Measurements from ENCODE around the gene SORCS2.

SORCS2 gene

DNA sequence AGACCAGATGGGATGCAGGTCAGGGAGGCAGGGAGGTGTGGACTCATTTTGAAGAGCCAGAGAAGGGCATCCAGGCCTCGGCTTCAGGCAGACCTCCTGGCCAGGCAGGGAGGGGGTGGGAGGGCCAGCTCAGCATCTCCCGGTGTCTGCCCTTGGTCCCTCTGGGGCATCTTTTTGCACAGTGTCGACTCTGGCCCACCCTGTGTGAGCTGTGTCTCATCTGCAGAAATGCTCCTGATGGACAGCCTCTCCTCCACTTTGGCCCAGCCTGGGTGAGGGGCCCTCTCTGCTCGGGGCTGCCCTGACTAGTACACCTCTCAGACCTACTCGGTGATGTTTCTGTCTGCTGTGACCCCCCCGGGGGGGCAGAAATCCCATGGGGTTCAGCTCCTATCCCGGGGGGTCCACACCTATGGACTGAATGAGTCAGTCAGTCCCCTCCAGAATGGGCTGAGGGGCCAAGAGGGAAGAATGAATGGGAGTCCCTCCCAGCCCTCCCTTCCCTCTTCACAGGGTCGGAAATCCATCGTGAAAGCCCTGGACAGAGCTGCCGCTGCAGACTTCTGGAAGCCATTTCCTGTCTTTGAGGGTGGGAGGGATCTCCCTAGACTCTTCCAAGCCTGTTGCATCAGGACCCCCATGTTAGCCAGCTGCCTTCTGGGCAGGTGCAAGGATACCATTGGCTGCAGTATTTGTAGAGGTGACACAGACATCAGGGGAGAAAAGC lies 439.1 kb downstream of the SORCS2 start:
- no peak for DNase-seq

DNA sequence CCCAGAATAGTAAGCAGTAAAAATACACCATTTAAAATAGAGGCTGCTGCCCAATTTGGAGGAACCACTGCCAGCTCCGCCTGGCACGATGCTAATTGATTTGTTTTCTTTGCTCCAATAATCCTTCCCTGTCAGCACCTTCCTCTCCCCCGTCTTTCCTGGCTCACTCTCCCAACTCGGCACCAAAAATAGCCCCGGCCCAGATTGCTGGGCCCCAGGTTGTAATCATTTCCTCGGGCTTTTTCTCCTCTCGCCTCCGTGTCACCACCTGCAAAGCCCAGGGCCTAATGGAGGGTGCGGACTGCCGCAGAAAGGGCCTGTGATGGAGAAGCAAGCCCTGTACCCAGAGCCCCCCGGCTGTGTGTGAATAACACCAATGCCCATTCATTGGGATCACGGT lies 440.0 kb downstream of the SORCS2 start:
- no peak for DNase-seq

DNA sequence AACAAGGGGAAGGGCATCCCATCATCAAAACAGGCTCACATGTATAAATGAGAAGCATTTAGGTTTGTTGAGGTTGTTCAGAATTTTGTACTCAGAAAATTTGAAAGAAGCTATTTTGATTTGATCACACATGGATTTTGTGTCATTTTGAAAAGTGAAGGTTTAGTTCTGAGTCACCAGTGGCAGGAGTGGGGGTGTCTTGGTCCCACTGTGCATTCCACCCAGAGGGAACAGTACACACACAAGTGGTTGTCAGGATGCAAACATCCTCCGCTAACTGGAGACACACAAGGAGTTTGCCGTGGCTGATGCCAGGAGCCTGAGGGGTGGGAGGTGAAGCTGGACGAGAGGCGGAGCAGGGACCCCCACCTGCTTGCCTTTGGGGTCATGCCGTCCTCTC lies 440.6 kb downstream of the SORCS2 start:
- no peak for DNase-seq

DNA sequence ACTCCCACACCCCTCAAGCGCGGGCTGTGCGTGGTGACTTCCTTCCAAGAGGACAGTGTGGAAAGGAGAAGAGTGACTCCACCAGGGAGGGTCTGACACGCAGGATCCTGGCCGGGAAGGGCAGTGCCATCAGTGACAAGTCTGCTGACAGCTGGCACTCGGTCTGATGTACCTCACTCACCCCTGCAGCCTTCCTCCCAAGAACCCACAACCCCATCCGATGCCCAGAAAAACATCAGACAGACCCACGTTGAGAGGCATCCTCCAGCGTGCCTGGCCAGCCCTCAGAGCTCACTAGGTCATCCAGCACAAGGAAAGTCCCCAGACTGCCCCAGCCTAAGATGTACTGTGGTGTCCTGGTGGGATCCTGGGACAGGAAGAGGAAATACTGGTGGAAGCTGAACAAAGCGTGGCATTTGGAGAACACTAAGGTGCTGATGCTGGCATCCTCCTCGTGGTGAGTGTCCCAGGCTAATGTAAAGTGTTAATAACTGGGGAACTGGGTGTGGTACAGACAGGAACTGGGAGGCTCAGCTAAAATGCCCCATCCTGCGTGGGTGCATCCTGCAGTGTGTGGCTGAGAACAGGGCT lies 442.4 kb downstream of the SORCS2 start:
- DNase-seq, result no peak

DNA sequence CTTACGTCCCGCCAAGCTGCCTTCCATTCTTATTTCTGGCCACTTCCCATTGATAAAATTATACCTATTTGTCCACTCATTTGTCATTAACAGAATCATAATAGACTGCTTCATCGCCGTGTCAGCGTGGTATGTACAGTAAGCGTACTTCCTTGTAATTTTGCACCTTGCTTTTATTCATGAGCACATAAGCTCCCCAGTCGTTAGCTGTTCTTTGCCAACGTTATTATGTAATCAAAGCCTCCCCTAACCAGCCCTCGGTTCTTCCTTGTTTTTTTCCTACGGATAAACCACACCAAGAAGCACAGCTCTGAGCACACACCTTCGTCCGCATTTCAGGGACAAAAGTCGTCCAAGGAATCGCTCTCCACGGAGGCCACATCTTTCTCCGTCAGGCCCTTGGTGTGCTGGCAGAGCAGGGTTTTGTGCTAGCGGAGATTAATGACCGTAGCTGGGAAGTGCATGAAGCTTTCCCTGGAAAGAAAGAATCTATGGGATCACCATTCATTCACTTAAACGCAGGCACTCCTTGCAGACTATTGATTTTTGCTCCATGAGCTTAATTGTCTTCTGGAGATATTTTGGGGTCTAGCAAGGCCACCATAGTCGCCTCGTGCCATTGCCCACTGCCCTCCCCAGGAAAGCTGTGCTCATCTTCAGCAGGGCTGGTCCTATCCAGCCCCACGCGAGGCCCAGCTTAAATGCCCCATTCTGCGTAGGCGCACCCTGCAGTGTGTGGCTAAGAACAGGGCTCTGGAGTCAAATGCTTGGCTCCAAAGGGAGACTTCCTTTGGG lies 443.3 kb downstream of the SORCS2 start:
- DNase-seq, result no peak

DNA sequence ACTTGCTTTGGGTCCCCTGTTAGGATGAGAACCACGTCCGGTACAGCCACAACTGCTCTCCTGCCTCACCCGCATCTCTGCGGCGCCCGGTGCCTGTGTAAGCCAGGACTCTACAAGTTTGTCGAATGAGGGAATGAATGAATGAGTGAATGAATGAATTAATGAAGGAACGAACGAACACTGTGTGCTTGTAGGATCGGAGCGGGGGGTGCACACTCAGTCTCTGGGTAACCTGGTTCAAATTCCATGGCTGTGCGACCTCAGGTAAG lies 443.8 kb downstream of the SORCS2 start:
- DNase-seq, result no peak

DNA sequence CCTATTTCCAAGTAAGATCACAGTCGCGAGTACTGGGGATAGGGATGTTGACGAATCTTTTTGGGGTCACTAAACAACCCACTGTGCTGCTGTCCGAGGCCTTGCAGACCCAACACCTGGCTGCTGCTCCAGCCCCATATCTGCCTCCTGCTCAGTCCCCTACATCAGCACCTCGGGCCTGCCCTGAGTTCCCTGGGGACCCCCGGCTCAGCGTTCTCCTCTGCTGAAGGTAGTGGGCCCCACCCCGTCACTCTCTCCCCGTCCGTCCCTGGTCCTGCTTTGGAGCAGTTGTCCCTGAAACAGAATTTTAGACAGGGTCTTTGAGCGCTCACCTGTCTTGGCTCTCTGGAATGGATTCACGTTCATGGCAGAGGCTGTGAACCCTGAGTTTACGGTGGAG lies 444.8 kb downstream of the SORCS2 start:
- DNase-seq, result no peak

DNA sequence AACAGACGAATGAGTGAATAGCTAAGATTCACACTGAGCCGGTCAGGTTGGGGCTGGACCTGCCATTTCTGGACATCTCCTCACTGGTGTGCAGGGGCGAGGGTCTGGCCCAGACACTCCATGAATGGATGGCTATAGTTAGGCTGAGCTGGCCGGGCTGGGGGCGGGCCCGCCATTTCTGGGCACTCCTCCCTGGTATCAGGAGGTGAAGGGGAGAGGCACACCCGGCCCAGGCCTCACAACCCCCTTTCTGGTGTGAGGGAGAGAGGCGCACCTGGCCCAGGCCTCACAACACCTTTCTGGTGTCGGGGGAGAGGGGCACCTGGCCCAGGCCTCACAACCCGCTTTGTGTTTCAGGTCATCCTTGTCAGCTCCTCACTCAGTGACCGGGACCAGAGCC lies 445.6 kb downstream of the SORCS2 start:
- DNase-seq, result no peak

DNA sequence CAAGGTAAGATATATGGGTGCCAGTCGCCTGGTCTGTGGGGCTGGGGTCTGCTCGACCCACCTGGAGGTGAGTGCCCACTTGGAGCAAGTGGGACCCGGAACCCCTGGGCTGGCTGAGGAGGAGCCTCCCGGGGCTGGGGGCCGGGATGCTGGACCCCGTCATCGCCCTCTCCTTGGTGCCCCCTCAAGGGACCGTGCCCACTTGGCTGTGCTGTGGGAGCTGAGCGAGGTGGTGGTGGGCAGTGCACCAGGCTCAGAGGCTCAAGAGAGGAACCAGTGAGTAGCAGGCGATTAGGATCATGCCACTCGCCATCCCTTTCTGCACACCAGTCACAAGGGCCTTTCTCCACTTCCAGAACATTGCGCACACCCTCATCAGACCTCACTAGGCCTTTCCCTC lies 446.2 kb downstream of the SORCS2 start:
- DNase-seq, result no peak

DNA sequence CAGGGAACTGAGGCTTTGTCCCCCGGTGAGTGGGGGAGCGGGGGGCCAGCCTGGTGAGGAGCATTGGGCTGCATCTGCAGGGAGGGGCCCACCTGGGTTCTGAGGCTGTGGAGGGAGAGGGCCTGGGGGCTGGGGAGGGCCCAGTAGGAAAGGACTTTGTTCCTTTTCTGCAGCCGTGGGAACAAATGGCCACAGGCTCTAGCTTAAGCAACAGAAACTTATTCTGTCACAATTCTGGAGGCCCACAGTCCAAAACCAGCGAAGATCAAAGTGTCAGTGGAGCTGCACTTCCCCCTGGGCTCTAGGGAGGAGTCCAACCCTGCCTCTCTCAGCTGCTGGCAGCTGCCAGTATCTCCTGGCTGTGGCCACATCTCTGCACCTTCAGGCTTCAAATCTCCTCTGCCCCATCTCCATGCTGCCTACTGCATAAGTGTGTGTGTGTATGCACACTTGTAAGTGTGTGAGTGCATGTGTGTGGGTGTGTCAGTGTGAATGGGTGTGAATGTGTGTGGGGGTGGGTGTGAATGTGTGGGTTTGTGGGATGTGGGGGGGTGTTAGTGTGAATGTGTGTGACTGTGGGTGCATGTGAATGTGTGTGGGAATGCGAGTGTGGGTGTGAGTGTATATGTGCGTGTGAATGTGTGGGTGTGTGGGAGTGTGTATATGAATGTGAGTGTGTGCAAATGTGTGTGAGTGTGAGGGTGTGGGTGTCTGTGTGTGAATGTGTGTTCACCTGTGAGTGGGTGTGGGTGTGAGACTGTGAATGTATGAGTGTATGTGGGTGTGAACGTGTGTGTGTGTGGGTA lies 446.8 kb downstream of the SORCS2 start:
- DNase-seq, result peak; percentile 59

DNA sequence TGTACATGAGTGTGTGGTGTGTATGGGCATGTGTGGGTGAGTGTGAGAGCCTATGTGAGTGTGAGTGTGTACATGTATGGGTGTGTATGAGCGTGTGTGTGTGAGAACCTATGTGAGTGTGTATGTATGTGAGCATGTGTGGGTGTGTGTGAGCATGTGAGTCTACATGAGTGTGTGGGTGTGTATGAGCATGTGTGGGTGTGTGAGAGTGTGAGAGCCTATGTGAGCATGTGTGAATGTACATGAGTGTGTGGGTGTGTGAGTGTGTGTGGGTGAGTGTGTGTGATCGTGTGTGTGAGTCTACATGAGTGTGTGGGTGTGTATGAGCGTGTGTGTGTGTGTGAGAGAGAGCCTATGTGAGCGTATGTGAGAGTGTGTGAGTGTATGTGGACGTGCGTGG lies 447.8 kb downstream of the SORCS2 start:
- no peak for DNase-seq

DNA sequence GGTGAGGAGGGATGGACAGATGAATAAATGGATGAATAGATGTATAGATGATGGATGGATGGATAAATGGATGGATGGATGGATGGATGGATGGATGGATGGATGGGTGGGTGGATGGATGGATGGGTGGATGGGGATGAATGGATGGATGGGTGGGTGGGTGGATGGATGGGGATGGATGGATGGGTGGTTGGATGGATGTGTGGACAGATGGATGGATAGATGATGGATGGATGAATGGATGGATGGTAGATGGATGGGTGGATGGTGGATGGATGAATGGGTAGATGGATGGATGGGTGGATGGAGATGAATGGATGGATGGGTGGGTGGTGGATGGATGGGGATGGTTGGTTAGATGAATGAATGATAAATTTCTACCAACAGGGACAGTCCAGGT lies 449.4 kb downstream of the SORCS2 start:
- DNase-seq, result no peak

DNA sequence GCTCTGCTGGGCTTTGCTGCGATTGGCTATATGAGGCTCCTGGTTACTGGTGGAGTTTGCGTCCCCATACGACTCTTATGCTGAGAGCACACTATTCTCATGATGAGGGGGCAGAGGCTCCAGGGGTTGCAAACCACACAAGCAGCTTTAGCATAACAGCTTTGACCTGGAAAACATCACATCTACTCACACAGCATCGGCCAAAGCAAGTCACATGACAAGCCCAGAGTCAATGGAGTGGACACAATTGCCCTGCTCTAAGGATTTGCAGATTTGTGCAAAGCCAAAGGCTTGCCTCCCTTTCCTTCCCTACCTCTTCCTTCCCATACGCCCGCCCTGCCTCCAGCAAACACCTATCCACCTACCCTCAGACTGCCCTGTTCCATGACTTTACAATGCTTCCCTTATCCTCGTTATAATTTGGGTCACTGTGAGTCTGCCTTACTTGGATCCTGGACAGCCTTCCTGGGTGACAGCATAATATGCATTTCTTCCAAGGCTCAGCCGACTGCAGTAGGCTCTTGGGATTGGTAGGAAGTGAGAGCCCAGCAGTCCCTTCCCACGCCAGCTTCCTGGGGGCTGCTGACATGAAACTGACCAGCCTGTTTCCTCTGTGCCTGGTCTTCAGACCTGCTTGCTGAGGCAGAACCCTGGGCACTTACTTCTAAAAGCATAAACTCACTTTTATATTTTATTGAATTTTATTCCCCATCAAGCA lies 450.6 kb downstream of the SORCS2 start:
- no peak for DNase-seq

DNA sequence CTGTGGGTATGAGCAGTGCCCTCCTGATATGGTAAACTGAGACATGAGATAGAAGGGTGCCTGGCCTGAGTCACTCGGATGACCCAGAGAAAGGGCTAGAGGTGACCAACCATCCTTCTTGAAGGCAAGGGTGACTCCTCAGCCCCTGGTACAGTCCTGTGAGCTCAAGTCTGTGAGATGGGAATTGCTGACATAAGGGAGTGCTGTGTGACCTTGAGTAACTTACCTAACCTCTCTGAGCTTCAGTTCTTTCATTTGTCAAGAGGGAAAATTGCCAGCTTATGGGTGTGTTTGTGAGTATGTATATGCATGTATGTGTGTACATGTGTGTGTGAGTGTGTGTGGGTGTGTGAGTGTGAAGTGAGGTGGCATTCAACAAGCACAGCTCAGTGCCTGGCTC lies 452.8 kb downstream of the SORCS2 start:
- DNase-seq, result no peak

DNA sequence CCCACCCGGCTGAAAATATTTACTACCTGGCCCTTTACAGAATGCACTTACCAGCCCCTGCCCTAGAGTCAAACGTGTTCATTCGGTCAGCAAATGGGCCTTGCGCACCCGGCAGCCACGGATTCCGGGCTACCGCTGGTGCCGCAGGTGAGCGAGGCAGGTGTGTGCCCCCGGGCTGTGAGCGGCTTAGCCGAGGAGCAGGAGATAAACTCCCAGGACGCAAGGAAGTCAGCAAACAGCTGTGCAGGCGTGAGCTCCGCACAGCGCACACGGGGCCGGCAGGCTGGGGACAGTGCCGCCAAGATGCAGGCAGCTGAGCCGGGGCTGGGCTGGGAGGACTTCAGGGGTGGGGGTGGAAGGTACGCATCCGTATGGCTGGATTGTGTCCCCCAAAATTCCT lies 453.6 kb downstream of the SORCS2 start:
- DNase-seq, result no peak

DNA sequence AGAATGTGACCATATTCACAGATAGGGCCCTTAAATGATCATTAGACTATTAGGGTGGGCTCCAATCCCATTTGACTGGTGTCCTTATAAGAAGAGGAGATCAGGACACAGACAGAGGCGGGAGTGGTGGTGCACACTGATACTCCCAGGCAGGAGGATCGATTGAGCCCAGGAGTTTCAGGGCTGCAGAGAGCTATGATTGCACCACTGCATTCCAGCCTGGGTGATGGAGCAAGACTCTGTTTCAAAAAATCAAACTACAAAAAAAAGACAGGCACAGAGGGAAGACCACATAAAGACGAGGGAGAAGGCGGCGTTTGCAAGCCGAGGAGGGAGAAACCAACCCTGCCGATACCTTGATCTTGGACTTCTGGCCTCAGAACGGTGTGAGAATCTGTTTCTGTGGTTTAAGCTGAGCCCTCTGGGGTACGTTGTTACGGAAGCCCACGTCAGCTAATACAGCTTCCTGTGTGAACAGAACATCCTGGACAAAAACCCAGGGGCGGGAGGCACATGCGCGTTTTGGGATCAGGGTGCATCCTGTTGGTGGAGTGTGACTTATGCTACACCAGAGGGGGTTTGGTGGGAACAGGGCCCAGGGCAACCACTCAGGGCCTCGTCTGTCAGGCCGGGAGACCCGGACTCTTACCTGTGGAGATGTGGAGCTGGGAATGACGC lies 454.2 kb downstream of the SORCS2 start:
- DNase-seq, result no peak

DNA sequence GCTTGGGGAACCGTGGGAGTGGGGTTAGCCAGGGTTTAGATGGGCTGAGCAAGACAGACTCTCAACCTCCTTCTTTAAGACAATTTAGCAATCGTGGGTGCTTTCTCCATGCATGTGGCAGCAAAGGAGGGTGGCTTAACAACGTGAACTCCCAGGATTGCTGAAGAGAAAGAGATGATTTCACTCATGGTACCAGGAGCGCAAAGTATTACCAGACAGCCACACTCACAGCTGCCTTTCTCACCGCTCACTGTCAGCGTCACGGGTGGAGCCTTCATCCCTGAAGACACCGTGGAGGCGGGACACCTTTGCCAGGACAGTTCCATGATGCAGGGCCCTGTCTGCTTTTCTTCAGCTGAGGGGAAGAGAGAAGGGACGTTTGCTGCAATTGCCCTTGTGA lies 454.8 kb downstream of the SORCS2 start:
- DNase-seq, result no peak

DNA sequence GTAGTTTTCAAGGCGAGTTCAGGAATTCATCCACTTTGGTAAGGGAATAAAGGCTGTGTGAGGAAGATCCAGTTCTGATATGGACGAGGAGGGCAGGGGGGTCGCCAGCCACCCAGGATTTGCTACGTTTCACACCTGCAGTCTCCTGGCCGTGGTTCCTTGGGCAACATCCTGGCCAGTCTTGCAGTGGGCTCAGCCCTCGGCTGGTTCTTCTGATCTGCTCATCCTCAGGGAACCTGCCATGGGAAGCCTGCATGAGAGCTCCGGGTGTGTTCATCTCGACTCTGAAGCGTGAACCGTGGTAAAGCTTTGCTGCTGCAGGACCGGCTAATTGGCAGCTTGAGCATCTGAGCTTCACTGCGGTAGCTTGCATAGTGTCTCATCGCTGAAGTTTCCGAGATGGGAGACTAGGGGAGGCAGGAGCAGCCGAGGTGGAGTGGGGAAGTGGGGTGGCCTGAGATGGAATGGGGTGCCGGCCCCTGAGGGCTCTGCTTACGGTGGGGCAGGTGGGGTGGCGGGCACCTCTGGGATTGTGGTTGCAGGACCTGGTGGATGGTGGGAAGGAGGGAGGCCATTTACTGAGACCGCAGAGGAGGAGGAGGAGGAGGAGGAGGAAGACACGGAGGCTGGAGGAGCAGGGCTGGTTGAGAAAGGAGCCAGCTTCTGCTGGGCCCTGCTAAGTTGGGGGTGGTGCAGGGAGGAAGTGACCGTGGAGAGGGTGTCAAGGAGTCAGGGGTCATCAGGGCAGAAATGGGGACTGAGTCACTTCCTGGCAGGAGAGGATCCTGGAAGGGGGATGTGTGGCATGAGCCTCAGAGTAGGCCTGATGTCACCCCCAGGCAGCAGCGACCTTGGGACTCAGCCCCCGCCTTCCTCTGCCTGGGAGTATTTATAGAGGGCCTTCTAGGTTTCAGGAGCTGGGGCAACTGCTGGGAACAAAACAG lies 455.5 kb downstream of the SORCS2 start:
- DNase-seq, result peak; percentile 76

DNA sequence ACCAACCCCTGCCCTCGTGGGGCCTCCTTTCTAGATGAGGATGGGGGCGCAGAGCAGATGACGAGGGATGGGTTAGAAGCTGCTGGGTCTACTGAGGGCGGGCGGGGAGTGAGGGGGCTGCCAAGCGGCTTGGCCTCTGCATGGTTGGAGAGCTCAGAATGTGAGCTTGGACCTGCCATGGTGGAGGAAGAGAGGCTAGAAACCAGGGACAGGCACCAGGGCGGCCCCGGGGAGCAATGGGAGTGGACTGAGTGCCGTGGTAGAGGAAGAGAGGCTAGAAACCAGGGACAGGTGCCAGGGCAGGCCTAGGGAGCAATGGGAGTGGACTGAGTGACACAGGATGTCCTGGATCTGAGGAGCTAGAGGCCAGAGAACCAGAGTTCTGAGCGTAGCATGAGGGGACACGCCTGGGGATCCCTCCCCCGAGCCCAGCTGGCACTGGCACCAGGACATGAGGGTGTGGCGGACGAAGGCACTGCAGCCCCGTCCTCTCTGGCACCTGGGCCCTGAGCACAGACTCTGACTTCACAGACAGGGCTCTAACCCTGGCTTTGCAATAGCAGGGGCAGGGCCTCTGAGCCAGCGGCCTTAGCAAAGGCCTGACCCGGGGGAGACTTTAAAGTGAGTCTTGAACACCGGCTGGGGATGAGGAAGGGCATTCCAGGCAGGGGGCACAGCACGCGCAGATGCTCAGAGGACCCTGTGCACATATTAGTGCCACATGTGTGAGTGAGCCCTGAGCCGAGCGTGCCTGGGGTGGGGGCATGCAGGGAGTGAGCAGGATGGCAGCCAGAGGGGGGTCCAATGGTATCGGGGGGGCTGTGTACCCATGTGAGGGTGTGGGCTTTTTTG lies 456.4 kb downstream of the SORCS2 start:
- DNase-seq, result no peak

DNA sequence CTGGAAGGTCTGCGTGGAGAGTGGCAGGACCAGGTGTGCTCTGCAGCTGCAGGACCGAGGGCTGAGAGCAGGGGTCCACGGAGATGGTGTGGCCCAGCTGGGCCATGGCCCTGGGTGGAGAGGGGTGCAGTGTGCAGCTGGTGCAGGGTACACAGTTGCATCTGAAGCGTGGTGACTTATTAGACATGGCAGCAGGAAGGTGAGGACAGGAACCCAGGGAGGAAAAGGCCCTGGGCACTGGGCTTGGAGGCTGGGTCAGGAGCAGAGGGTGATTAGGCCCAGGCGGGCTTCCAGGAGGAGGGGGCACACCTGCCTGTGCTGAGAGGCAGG lies 457.0 kb downstream of the SORCS2 start:
- DNase-seq, result no peak

Measured in CD4-positive, alpha-beta T cell treated with Interferon gamma for 1 hour (primary cell).